ENCODE data around the gene ROCK1. TPM values are rescaled to one million over a fixed set of nuclear protein-coding genes. Genes with fewer than 3 reads are reported as not detected.

The ROCK1 gene
- total and polyA plus RNA-seq, 2 of the 8 experiments (the other 6 are each of a cell fraction or from before 2014, with no cell fraction given), result 4.2 to 48.9 TPM

DNA sequence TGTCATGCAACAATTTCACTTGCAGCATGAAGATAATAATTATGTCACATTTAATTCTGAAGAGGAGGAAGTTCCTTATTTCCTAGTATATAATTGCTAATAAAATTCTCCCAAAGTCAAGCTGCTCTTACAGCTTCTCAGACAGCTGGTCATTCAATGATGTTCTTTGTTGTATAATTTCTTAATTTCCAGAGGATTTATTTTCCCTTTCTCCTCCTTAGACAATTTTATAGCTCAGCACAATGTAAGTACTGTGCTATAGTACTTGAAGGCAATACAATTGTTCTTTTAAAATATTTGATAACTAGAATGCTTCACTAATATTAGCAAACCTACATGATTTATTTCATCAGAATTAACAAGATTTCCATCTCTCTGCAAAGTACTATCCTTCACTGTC, 73.4 kb downstream of the ROCK1 start:
- no peak overlapping the region for H4K5ac ChIP-seq (ENCODE audit: insufficient read length, low read depth, low read length)
- no peak overlapping the region for H2BK20ac ChIP-seq (ENCODE audit: low read length)
- H4K91ac ChIP-seq (replicated peaks; ENCODE audit: insufficient read length, low read length), result no peak overlapping the region
- no peak overlapping the region for H3K56ac ChIP-seq (replicated peaks; ENCODE audit: insufficient read length, low read depth, low read length)
- TF ChIP-seq KDM1A (IDR thresholded peaks at IDR 0.05; ENCODE audit: borderline replicate concordance, low read length), result no peak
- no peak for TF ChIP-seq JUND (IDR thresholded peaks at IDR 0.05; ENCODE audit: low read length)
- TF ChIP-seq CBX5 (IDR thresholded peaks at IDR 0.05; ENCODE audit: low read depth, low read length), result no peak
- TF ChIP-seq ATF3 (IDR thresholded peaks at IDR 0.05; ENCODE audit: insufficient read depth, low read depth, low read length), result no peak
- no peak overlapping the region for H2BK12ac ChIP-seq (ENCODE audit: low read depth, low read length)
- no peak overlapping the region for H4K8ac ChIP-seq (ENCODE audit: extremely low read depth, insufficient read depth, low read length)
- no peak overlapping the region for H3K14ac ChIP-seq (ENCODE audit: insufficient read length)
- H3K9ac ChIP-seq (replicated peaks in 1 of 4; ENCODE audit: extremely low read depth in 1 of 4, low read depth in 3 of 4, low read length in 3 of 4), result no peak overlapping the region
- H2AK5ac ChIP-seq (ENCODE audit: low read depth, low read length), result no peak overlapping the region
- H3K4me3 ChIP-seq (ENCODE audit: extremely low read depth in 1 of 4, insufficient read depth in 2 of 4, low read depth in 3 of 4, low read length in 4 of 4), result no peak overlapping the region
- H2AFZ ChIP-seq (ENCODE audit: low read length), result no peak overlapping the region
- H3K27me3 ChIP-seq (replicated peaks in 1 of 4; ENCODE audit: control insufficient read depth in 3 of 4, extremely low read depth in 1 of 4, insufficient read depth in 3 of 4, low read length in 3 of 4), result no peaks in the 10 kb centered on the region
- no peaks in the 10 kb centered on the region for H3K79me1 ChIP-seq (ENCODE audit: low read depth, low read length)
- POLR2A ChIA-PET (ENCODE audit: partially characterized antibody), result no interaction called here
- no peak overlapping the region for H2BK15ac ChIP-seq (ENCODE audit: low read length)
- no peak overlapping the region for H3K23ac ChIP-seq (ENCODE audit: insufficient read length)
- CTCF ChIA-PET (ENCODE audit: partially characterized antibody), result no interaction called here
- no peak overlapping the region for H2BK5ac ChIP-seq (ENCODE audit: low read depth, low read length)
- no peaks in the 10 kb centered on the region for H3K23me2 ChIP-seq (ENCODE audit: low read depth, low read length)
- H3K4me1 ChIP-seq (replicated peaks in 1 of 4; ENCODE audit: control insufficient read depth in 3 of 4, insufficient read depth in 4 of 4, low read length in 3 of 4), result no peaks in the 10 kb centered on the region
- no peak overlapping the region for H3K27ac ChIP-seq (ENCODE audit: low read depth, low read length)
- no peak for DNase-seq (ENCODE audit: low read depth in 1 of 2, low spot score in 2 of 2)
- H4K20me1 ChIP-seq (replicated peaks in 1 of 2; ENCODE audit: control insufficient read depth in 1 of 2, insufficient read depth in 2 of 2, low read length in 2 of 2), result no peaks in the 10 kb centered on the region
- no peak overlapping the region for H3K18ac ChIP-seq (ENCODE audit: extremely low read depth, low read length)
- no peaks in the 10 kb centered on the region for H3K9me3 ChIP-seq (ENCODE audit: insufficient read depth in 2 of 2, low read depth in 1 of 2, low read length in 1 of 2)
- H3K4me2 ChIP-seq (ENCODE audit: insufficient read depth in 1 of 2, low read depth in 2 of 2, low read length in 2 of 2), result no peak overlapping the region
- H3K4ac ChIP-seq (replicated peaks; ENCODE audit: insufficient read length, low read depth, low read length), result no peak overlapping the region
- no peak for FAIRE-seq
- H3K79me2 ChIP-seq (ENCODE audit: control insufficient read depth in 1 of 2, insufficient read depth in 2 of 2, low read length in 2 of 2), result peaks cover 0 to 1% of the 10 kb centered on the region in 2 experiments; a peak in 1 of 4 replicates
- H2BK120ac ChIP-seq (replicated peaks; ENCODE audit: low read depth, low read length), result no peak overlapping the region
- no peaks in the 10 kb centered on the region; a peak in 1 of 8 replicates for H3K36me3 ChIP-seq (ENCODE audit: control insufficient read depth in 2 of 4, insufficient read depth in 4 of 4, low read length in 3 of 4)

Data from H1 (cell line).